Spinal cord (tissue), 10 donors: Measurements from ENCODE around the gene C2CD2L. TPM values are rescaled to one million over a fixed set of nuclear protein-coding genes. Genes with fewer than 3 reads are reported as not detected.
A peak's percentile ranks its signal among the peaks of the same experiment; 100 is the strongest.
"Not testable (repeated sequence)": the region's sequence is repeated elsewhere in the genome, so short reads cannot be mapped to it uniquely, and the experiment has no call there.

Experiments
- DNase-seq, 6 donors: peaks; one replicate each; pipeline versions ENCODE4 v3.0.0 to v3.0.0-alpha.2; 2013 to 2015; ENCODE audit warnings: low spot score in 6 of 6, low read depth in 4 of 6
- H3K27ac ChIP-seq: one replicate; pipeline ENCODE4 v1.5.1; 2013; ENCODE audit warnings: low read depth, low read length, control low read depth
- H3K27me3 ChIP-seq: one replicate; pipeline ENCODE4 v1.6.1; 2013; ENCODE audit warnings: low read length; ENCODE audit not compliant: control insufficient read depth, insufficient read depth
- H3K36me3 ChIP-seq: one replicate; pipeline ENCODE4 v1.6.1; 2013; ENCODE audit warnings: low read length; ENCODE audit not compliant: control insufficient read depth, insufficient read depth
- H3K4me1 ChIP-seq: one replicate; pipeline ENCODE4 v1.6.1; 2013; ENCODE audit warnings: low read length; ENCODE audit not compliant: control insufficient read depth, insufficient read depth
- H3K4me3 ChIP-seq: one replicate; pipeline ENCODE4 v1.5.1; 2013; ENCODE audit warnings: low read depth, low read length, control low read depth
- H3K9me3 ChIP-seq: one replicate; pipeline ENCODE4 v1.6.1; 2013; ENCODE audit warnings: low read length; ENCODE audit not compliant: control insufficient read depth, insufficient read depth
- WGBS: methylation state at CpG from one replicate; pipeline ENCODE4 v1.1.5; 2013; ENCODE audit warnings: missing lambda C conversion rate; ENCODE audit not compliant: insufficient coverage; 5-methylcytosine and 5-hydroxymethylcytosine counted together
- long read RNA-seq, 4 donors: transcript quantifications; one replicate each; lab custom pipeline, GENCODE V29; 2026
- polyA plus RNA-seq, 2 donors: library from polyadenylated mRNA; unstranded; fragments of 120-200 nt; gene quantifications; one replicate each; pipeline ENCODE4 v1.2.1, GENCODE V29; 2013; ENCODE audit not compliant: insufficient read length in 2 of 2
- total RNA-seq, 2 donors: library from RNA; depleted of rRNA in 1 of 2; stranded (reverse); fragments of 120-200 nt in 1 of 2; fragments of >200 nt in 1 of 2; gene quantifications; one replicate each; pipeline versions ENCODE4 v1.2.3 to v1.2.4, GENCODE V29; 2013 to 2014
- donor health status: healthy.

Gene C2CD2L
- 10 to 100 TPM in 1 of 2 donors, 1 to 10 TPM in 1; 9.7 to 12.6 TPM for total RNA-seq
- 10 to 100 TPM; 33.5 to 35.3 TPM for polyA plus RNA-seq
- long read RNA-seq, donor 1, full-length matches to known transcripts, result 3 of 16 reads
- long read RNA-seq, donor 1, partial matches to known transcripts, result 13 of 16 reads
- long read RNA-seq, donor 1, other reads (novel, unspliced or antisense), result 0 of 16 reads
- long read RNA-seq, donor 2, result 0 reads
- long read RNA-seq, donor 3, result 0 reads
- long read RNA-seq, donor 4, result 0 reads

- H3K27ac ChIP-seq, result peak within 1 kb of the TSS; percentile 75
- 0% methylated on average over 40 of the region's 49 CpGs for WGBS
These were observed at the start of gene C2CD2L for GRCh38 chr11:119106564-119107537. TSS of gene C2CD2L (plus strand) at chr11:119107344. CDS start at chr11:119107742, 398 bp downstream.

DNA sequence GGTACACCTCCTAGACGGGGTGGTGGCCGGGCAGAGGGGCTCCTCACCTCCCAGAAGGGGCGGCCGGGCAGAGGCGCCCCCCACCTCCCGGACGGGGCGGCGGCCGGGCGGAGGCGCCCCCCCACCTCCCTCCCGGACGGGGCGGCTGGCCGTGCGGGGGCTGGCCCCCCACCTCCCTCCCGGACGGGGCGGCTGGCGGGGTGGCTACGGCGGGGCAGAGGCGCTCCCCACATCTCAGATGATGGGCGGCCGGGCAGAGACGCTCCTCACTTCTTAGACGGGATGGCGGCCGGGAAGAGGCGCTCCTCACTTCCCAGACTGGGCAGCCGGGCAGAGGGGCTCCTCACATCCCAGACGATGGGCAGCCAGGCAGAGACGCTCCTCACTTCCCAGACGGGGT is 48.0 kb upstream of the C2CD2L start:
- H3K27ac ChIP-seq, H3K9me3 ChIP-seq, H3K27me3 ChIP-seq, DNase-seq, H3K4me3 ChIP-seq: not testable (repeated sequence)
- WGBS, result 89% methylated on average over 14 of the region's 35 CpGs
- peaks cover 21% of the 10 kb centered on the region for H3K36me3 ChIP-seq
- peaks cover 21% of the 10 kb centered on the region for H3K4me1 ChIP-seq

More at GRCh38 chr11:119106564-119107537, at the start of gene C2CD2L:
- DNase-seq, result peak in 4 of 6 donors; percentile 76 to 95 (median 89)
- Histone ChIP-seq H3K27me3 (no peaks in the 10 kb centered on the region), H3K4me3 (peak within 1 kb of the TSS; percentile 68), H3K4me1 (peaks cover 38% of the 10 kb centered on the region), H3K9me3 (no peaks in the 10 kb centered on the region), H3K36me3 (peaks cover 14% of the 10 kb centered on the region)

DNA sequence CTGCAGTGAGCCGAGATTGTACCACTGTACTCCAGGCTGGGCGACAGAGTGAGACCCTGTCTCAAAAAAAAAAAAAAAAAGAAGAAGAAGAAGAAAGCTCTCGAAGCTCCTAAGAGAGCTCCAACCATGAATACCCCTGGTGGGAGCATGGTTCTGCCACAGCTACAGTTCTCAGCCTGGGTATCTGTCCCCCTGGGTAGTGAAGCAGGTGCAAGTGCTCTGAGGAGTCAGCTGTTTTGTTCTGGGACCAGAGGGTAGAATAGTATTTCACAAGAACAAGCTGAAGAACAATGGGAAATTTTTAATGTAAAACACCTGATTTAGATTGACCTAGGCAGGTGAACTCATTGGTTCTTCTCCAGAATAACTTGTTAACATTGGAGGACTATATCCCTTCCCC is 45.9 kb upstream of the C2CD2L start:
- peaks cover 15% of the 10 kb centered on the region for H3K4me1 ChIP-seq
- no peaks in the 10 kb centered on the region for H3K9me3 ChIP-seq
- H3K36me3 ChIP-seq, result peaks cover 15% of the 10 kb centered on the region
- 93% methylated on average over 2 of the region's 3 CpGs for WGBS
- no peak overlapping the region for H3K4me3 ChIP-seq
- no peak for DNase-seq
- no peak overlapping the region for H3K27ac ChIP-seq
- no peaks in the 10 kb centered on the region for H3K27me3 ChIP-seq

DNA sequence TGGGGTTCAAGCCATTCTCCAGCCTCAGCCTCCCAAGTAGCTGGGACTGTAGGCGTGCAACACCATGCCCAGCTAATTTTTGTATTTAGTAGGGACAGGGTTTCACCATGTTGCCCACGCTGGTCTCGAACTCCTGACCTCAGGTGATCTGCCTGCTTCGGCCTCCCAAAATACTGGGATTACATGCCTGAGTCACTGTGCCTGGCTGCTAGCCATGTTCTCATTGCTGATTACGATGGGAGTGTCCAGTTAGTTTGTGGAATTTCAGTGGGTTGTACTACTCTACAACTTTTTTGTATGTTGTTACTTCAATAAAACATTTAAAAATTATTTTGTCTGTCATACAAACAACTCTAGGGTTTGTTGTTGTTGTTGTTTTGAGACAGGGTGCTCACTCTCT is 44.4 kb upstream of the C2CD2L start:
- Histone ChIP-seq H3K9me3 (no peaks in the 10 kb centered on the region), H3K4me1 (peaks cover 20% of the 10 kb centered on the region), H3K27me3 (no peaks in the 10 kb centered on the region), H3K4me3 (no peak overlapping the region), H3K36me3 (peaks cover 15% of the 10 kb centered on the region), H3K27ac (no peak overlapping the region)
- 84% methylated on average over 3 of the region's 5 CpGs for WGBS
- DNase-seq, result no peak

DNA sequence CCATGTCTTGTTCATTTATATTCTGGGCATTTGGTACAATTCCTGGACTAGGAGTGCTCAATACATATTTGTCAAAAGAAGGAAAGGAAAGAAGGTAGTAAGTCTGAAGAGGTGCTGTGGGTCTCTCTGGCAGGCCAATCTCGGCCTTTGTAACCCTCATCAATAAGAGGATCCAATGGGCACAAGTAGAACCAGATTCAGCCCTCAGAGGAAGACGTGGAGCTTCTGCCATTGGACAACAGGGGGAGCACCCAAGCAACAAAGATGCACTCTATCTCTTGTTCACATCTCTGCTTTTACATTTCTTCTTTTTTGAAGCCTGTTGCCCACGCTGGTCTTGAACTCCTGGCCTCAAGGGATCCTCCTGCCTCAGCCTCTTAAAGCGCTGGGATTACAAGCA is 41.8 kb upstream of the C2CD2L start:
- H3K27me3 ChIP-seq, result no peaks in the 10 kb centered on the region
- WGBS, result 45% methylated on average over 4 of the region's 4 CpGs
- H3K4me1 ChIP-seq, result peaks cover 23% of the 10 kb centered on the region
- H3K36me3 ChIP-seq, result peaks cover 21% of the 10 kb centered on the region
- H3K27ac ChIP-seq, result no peak overlapping the region
- no peak overlapping the region for H3K4me3 ChIP-seq
- no peaks in the 10 kb centered on the region for H3K9me3 ChIP-seq
- peak in 1 of 6 donors; percentile 8 for DNase-seq

GRCh38 chr11:119067371-119068222 is 39.5 kb upstream of the C2CD2L start, which contains the start of gene VPS11:
TSS of gene VPS11 (plus strand) at chr11:119067818. CDS start at chr11:119067824, 6 bp downstream.
- Histone ChIP-seq H3K9me3 (no peaks in the 10 kb centered on the region), H3K27ac (peak within 1 kb of the TSS; percentile 89), H3K4me1 (peaks cover 23% of the 10 kb centered on the region), H3K4me3 (peak within 1 kb of the TSS; percentile 98), H3K27me3 (no peaks in the 10 kb centered on the region), H3K36me3 (peaks cover 39% of the 10 kb centered on the region)
- DNase-seq, result peak; percentile 84 to 98 (median 92)
- under 1% methylated on average over 44 of the region's 49 CpGs for WGBS

DNA sequence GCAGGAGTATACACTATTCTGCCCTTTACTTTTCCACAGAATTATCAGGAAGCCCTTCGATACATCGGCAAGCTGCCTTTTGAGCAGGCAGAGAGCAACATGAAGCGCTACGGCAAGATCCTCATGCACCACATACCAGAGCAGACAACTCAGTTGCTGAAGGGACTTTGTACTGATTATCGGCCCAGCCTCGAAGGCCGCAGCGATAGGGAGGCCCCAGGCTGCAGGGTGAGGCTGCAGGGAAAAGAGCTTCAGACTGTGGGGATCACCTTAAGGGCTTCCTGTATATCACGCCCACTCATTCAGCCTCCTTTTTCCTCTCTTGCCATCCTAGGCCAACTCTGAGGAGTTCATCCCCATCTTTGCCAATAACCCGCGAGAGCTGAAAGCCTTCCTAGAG is 29.3 kb upstream of the C2CD2L start:
- Histone ChIP-seq H3K27ac (no peak overlapping the region), H3K36me3 (peaks cover 85% of the 10 kb centered on the region), H3K4me1 (no peaks in the 10 kb centered on the region), H3K27me3 (no peaks in the 10 kb centered on the region), H3K9me3 (no peaks in the 10 kb centered on the region), H3K4me3 (no peak overlapping the region)
- WGBS, result 95% methylated on average over 9 of the region's 11 CpGs
- DNase-seq, result no peak

GRCh38 chr11:119078675-119079420 is 28.3 kb upstream of the C2CD2L start:
- 95% methylated on average over 18 of the region's 19 CpGs for WGBS
- no peaks in the 10 kb centered on the region for H3K4me1 ChIP-seq
- no peak for DNase-seq
- H3K9me3 ChIP-seq, result no peaks in the 10 kb centered on the region
- H3K27me3 ChIP-seq, result no peaks in the 10 kb centered on the region
- H3K36me3 ChIP-seq, result peaks cover 75% of the 10 kb centered on the region
- H3K27ac ChIP-seq, result no peak overlapping the region
- no peak overlapping the region for H3K4me3 ChIP-seq
